Activated CD8-positive, alpha-beta T cell treated with anti-CD3 and anti-CD28 coated beads for 36 hours (primary cell): Measurements from ENCODE around the gene PPP1R14C. TPM values are rescaled to one million over a fixed set of nuclear protein-coding genes. Genes with fewer than 3 reads are reported as not detected.

ENCODE experiments used
- ATAC-seq: fragments of 200-7000 bp; cut with Tn5 transposase; one replicate; pipeline ENCODE4 v1.10.0; 2021; ENCODE audit warnings: mild to moderate bottlenecking, moderate library complexity
- CTCF ChIA-PET: fragments of 350-600 bp; sonication (Branson Sonifier 250); formaldehyde crosslinking; loops from one replicate; lab custom pipeline; 2021; ENCODE audit warnings: antibody characterized with exemption; lab: Charles Lee
- POLR2A ChIA-PET: fragments of 350-600 bp; sonication (Branson Sonifier 250); formaldehyde crosslinking; loops from one replicate; lab custom pipeline; 2021; ENCODE audit warnings: antibody characterized with exemption; lab: Charles Lee
- DNase-seq: peaks from one replicate; pipeline ENCODE4 v3.0.0-alpha.2; 2020
- H3K27ac Mint-ChIP-seq: one replicate; pipeline ENCODE4 v1.8.0; 2021; ENCODE audit warnings: mild to moderate bottlenecking, mixed read lengths
- H3K27me3 Mint-ChIP-seq: one replicate; pipeline ENCODE4 v1.8.0; 2021; ENCODE audit warnings: mixed read lengths
- H3K36me3 Mint-ChIP-seq: one replicate; pipeline ENCODE4 v1.8.0; 2021; ENCODE audit warnings: low read depth, mixed read lengths
- H3K4me1 Mint-ChIP-seq: one replicate; pipeline ENCODE4 v1.8.0; 2021; ENCODE audit warnings: low read depth, mixed read lengths
- H3K4me3 Mint-ChIP-seq: one replicate; pipeline ENCODE4 v1.8.0; 2021; ENCODE audit warnings: mild to moderate bottlenecking, moderate library complexity, mixed read lengths
- H3K9me3 Mint-ChIP-seq: one replicate; pipeline ENCODE4 v1.8.0; 2021; ENCODE audit warnings: mixed read lengths
- intact Hi-C: fragments of 100-400 bp; cut with micrococcal nuclease; formaldehyde crosslinking; loops from one replicate; pipeline ENCODE4 v1.10.0; 2022
- total RNA-seq, 2 experiments: library from RNA; stranded (reverse); gene quantifications; one replicate each; pipeline ENCODE4 v1.2.3, GENCODE V29; 2021
- TF ChIP-seq, protein P1 (sequence below): fragments of 200-600 bp; IDR thresholded peaks from one replicate; pipeline ENCODE4 v1.8.0; 2022; ENCODE audit warnings: antibody characterized with exemption, mild to moderate bottlenecking

PPP1R14C gene
- total RNA-seq, 2 experiments from 2014 or later: 0.65 to 0.86 TPM

DNA sequence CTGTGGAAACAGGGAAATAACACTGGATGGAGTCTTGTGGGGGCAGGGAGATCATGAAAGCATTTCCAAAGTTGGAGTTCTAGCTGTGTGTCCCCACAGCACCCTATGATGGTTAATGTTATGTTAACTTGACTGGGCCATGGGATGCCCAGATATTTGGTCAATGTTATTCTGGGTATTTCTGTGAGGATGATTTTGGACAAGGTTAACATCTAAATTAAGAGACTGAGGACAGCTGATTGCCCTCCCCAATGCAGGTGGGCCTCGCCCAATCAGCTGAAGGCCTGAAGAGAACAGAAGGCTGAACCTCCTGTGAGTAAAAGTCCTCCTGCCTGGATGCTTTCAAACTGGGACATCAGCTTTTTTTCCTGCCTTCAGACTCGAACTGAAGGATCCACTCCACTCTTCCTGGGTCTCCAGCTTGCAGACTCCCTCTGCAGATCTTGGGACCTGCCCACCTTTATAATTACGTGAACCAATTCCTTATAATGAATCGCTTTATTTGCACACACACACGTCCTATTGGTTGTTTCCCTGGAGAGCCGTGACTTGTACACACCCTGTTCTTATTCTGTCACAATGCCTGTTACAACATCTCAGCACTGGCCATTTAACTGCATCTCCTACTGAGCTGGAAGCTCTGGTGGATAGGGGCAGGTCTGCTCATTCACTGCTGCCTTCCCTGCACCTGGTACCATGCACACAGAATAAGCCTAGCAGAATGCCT, 126.4 kb downstream of the PPP1R14C start:
- CTCF ChIA-PET: interaction anchor here (0.8 to 1.3 kb wide), 2 partner anchors 90 to 198 kb away, joined by 3 read pairs; no protein-coding TSS in a partner anchor
- H3K36me3 Mint-ChIP-seq: no peaks in the 10 kb centered on the region
- H3K27ac Mint-ChIP-seq: no peak overlapping the region
- POLR2A ChIA-PET: interaction anchor here (1.1 kb wide), 1 partner anchor 17 kb away, joined by 4 read pairs; no protein-coding TSS in a partner anchor
- intact Hi-C loops: no loop called here
- TF ChIP-seq, protein P1, sequence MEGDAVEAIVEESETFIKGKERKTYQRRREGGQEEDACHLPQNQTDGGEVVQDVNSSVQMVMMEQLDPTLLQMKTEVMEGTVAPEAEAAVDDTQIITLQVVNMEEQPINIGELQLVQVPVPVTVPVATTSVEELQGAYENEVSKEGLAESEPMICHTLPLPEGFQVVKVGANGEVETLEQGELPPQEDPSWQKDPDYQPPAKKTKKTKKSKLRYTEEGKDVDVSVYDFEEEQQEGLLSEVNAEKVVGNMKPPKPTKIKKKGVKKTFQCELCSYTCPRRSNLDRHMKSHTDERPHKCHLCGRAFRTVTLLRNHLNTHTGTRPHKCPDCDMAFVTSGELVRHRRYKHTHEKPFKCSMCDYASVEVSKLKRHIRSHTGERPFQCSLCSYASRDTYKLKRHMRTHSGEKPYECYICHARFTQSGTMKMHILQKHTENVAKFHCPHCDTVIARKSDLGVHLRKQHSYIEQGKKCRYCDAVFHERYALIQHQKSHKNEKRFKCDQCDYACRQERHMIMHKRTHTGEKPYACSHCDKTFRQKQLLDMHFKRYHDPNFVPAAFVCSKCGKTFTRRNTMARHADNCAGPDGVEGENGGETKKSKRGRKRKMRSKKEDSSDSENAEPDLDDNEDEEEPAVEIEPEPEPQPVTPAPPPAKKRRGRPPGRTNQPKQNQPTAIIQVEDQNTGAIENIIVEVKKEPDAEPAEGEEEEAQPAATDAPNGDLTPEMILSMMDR: no peak
- H3K4me1 Mint-ChIP-seq: peaks cover 8% of the 10 kb centered on the region
- peaks cover 1% of the 10 kb centered on the region for H3K27me3 Mint-ChIP-seq
- H3K4me3 Mint-ChIP-seq: no peak overlapping the region
- no peak for DNase-seq
- peaks cover 3% of the 10 kb centered on the region for H3K9me3 Mint-ChIP-seq
- ATAC-seq: no peak

DNA sequence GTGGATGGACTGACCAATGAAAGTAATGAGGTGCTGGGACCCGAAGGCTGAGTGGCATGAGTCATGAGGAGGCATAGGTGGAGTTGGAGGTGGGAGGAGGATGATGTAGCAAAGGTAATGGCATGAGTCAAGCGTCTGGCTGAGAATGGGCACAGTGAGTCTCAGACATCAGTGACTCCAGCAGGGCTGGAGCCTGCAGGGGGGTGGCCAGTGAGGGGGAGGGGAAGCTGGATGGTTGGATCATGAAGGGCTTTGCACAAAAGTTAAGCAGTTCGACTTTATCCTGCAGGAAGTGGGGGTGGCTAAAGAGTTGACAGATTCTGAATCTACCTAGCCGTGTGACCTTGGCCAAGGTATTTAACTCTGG, 127.0 kb downstream of the PPP1R14C start:
- Mint-ChIP-seq H3K4me3 (no peak overlapping the region), H3K27ac (no peak overlapping the region), H3K27me3 (peaks cover 4% of the 10 kb centered on the region), H3K4me1 (peaks cover 3% of the 10 kb centered on the region), H3K36me3 (no peaks in the 10 kb centered on the region), H3K9me3 (no peaks in the 10 kb centered on the region)
- DNase-seq (peak; percentile 15), ATAC-seq (peak; percentile 42)
- intact Hi-C loops: no loop called here
- ChIA-PET CTCF (interaction anchor here (1.3 kb wide), 1 partner anchor 199 kb away, joined by 3 read pairs; no protein-coding TSS in a partner anchor), POLR2A (interaction anchor here (1.1 kb wide), 1 partner anchor 17 kb away, joined by 4 read pairs; no protein-coding TSS in a partner anchor)
- TF ChIP-seq, protein P1: no peak

GRCh38 chr6:150270330-150271052, 127.6 kb downstream of the PPP1R14C start:
- CTCF ChIA-PET: no interaction called here
- Mint-ChIP-seq H3K4me3 (no peak overlapping the region), H3K27me3 (peaks cover 5% of the 10 kb centered on the region), H3K27ac (no peak overlapping the region), H3K4me1 (peaks cover 2% of the 10 kb centered on the region), H3K36me3 (no peaks in the 10 kb centered on the region), H3K9me3 (no peaks in the 10 kb centered on the region)
- DNase-seq (no peak), ATAC-seq (no peak)
- intact Hi-C loops: no loop called here
- POLR2A ChIA-PET: no interaction called here
- TF ChIP-seq, protein P1: no peak

DNA sequence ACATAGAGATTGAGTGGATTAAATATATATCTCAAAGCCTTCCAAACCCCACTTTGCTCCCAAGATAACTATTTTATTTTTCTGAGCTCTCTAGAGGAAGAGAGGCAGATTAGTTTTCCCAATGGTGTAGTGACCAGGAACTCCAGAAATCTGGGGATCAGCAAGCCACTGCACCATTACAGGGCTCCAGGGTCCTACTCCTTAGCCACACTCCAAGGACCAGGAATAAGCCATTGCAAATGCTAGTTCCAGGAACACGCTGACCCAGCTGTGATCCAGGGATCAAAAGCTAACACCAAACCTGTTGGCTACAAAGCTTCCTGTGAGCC, 128.3 kb downstream of the PPP1R14C start:
- Mint-ChIP-seq H3K27me3 (peaks cover 5% of the 10 kb centered on the region), H3K4me1 (peaks cover 2% of the 10 kb centered on the region), H3K36me3 (no peaks in the 10 kb centered on the region), H3K27ac (no peak overlapping the region), H3K4me3 (no peak overlapping the region), H3K9me3 (no peaks in the 10 kb centered on the region)
- TF ChIP-seq, protein P1: no peak
- ATAC-seq (no peak), DNase-seq (no peak)
- intact Hi-C loops: no loop called here
- ChIA-PET CTCF (interaction anchor here (1.0 kb wide), 1 partner anchor 15 kb away, joined by 3 read pairs; no protein-coding TSS in a partner anchor), POLR2A (no interaction called here)
